Lower lobe of right lung (tissue), 2 donors: ENCODE measurements around the gene NPTXR. TPM values are rescaled to one million over a fixed set of nuclear protein-coding genes. Genes with fewer than 3 reads are reported as not detected.
A peak's percentile ranks its signal among the peaks of the same experiment; 100 is the strongest.

Experiments
- ATAC-seq, 2 donors: fragments of 200-7000 bp; cut with Tn5 transposase; one replicate each; pipeline ENCODE4 v1.9.1; 2020 to 2022; ENCODE audit warnings: mild to moderate bottlenecking in 2 of 2, moderate library complexity in 2 of 2
- DNase-seq: peaks from one replicate; pipeline ENCODE4 v3.0.0-alpha.2; 2020
- H3K27ac ChIP-seq: fragments of 200-600 bp; one replicate; pipeline ENCODE4 v1.8.0; 2022
- H3K27me3 ChIP-seq: fragments of 200-600 bp; one replicate; pipeline ENCODE4 v1.8.0; 2022; ENCODE audit warnings: low read depth
- H3K36me3 ChIP-seq: fragments of 200-600 bp; one replicate; pipeline ENCODE4 v1.8.0; 2022; ENCODE audit warnings: mild to moderate bottlenecking
- H3K4me1 ChIP-seq: fragments of 200-600 bp; one replicate; pipeline ENCODE4 v1.8.0; 2022
- H3K4me3 ChIP-seq: fragments of 200-600 bp; one replicate; pipeline ENCODE4 v1.8.0; 2022; ENCODE audit warnings: mild to moderate bottlenecking
- H3K9me3 ChIP-seq: fragments of 200-600 bp; one replicate; pipeline ENCODE4 v1.8.0; 2022
- intact Hi-C: fragments of 100-400 bp; cut with DNase I; formaldehyde crosslinking; loops from one replicate; pipeline ENCODE4 v1.11.0; 2022
- total RNA-seq: library from RNA; stranded (reverse); fragmentation: NEBNext Ultra II Directional; extraction: Animal tissue kit (Norgen Biotek cat#: 25700); gene quantifications from one replicate; pipeline ENCODE4 v1.2.1, GENCODE V29; 2021
- TF ChIP-seq, protein P1 (sequence below): fragments of 200-600 bp; IDR thresholded peaks from one replicate; pipeline ENCODE4 v1.8.0; 2022; ENCODE audit warnings: antibody characterized with exemption, mild to moderate bottlenecking
- donor health status: DM: no; HTN: yes; CAD: no; lungs with severe emphysema.

NPTXR gene
- total RNA-seq, 1 donor from 2014 or later = 5.1 TPM

DNA sequence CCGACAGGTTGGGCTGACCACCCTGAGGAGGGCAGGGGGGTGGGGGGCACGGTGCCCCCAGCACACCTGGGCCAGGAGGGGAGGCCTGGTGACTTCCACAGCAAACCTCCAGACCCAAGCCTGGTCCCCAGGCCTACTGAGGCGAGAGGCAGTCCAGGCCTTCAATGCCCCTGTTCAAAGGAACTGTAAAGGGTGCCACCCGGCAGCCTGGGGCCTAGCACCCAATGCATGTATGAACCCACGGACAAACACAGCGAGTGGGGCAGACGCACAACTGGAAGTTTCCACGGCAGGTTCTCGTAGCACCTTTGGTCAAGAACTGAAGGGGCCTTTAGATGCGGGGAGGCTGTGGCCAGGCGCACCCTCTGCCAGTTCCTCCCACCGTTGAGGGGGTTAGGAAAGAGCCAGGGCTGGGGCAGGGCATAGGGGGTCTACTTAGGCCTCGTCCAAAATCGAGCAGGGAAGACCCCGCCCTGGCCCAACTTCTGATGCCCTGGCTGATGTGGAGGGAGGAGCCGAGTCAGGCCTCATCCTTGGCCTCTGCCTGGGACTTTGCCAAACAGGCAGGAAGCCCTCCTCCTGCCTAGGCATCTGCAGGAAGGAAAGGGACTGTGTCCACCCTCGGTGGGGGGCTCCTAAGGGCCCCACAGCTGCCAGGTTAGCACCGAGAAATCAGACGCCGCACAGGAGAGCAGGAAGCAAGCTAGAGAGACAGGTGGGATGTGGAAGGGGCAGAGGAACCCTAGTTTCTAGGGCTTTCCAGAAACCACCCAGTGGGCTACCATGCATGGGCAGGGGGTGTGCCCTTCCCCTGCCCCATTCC is 21.6 kb upstream of the NPTXR start:
- Histone ChIP-seq H3K36me3 (peaks cover 46% of the 10 kb centered on the region), H3K4me1 (peaks cover 60% of the 10 kb centered on the region), H3K9me3 (no peaks in the 10 kb centered on the region), H3K27ac (peak overlapping the region; percentile 77), H3K27me3 (no peaks in the 10 kb centered on the region), H3K4me3 (no peak overlapping the region)
- TF ChIP-seq, protein P1, sequence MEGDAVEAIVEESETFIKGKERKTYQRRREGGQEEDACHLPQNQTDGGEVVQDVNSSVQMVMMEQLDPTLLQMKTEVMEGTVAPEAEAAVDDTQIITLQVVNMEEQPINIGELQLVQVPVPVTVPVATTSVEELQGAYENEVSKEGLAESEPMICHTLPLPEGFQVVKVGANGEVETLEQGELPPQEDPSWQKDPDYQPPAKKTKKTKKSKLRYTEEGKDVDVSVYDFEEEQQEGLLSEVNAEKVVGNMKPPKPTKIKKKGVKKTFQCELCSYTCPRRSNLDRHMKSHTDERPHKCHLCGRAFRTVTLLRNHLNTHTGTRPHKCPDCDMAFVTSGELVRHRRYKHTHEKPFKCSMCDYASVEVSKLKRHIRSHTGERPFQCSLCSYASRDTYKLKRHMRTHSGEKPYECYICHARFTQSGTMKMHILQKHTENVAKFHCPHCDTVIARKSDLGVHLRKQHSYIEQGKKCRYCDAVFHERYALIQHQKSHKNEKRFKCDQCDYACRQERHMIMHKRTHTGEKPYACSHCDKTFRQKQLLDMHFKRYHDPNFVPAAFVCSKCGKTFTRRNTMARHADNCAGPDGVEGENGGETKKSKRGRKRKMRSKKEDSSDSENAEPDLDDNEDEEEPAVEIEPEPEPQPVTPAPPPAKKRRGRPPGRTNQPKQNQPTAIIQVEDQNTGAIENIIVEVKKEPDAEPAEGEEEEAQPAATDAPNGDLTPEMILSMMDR = no peak
- intact Hi-C loops = no loop called here
- ATAC-seq (no peak), DNase-seq (peak; percentile 41)

DNA sequence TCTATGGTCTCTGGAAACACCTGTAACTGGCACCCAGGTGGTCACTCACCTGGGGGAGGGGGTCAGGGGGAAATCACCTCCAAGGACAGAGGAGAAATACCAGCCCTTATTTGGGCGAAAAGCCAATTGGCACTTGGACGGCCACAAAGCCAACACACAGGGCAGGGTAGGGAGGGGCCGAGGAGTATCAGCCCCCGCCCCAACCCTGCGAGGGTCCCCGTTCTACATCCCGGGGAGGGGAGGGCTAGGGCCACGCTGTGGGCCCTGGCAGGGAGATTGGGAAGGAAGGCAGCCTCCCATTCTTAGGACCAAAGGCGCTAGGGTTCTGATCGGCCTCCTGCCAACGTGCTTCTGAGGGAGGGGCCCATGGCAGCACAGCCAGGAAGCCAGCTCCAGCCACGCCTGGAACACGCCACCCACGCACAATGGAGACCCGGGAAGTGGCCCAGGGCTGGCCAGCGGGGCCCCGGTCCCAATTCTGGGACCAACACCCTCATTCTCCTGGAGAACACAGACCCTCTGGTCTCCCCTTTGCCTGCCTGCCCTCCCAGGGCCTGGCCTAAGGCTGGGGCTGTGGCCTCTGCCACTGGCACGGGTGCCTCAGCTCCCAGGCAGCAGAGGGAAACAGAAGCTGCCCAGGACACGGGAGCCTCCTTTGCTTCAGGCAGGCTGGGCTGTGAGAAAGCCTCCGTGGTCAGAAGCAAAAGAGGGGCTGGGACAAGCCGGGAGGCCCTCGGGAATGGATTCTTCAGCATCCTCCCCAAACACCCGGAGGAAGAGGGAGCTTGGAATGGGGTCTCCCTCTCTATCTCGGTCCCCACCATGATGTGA is 20.7 kb upstream of the NPTXR start:
- ATAC-seq (peak; percentile 16 to 28), DNase-seq (peak; percentile 56)
- Histone ChIP-seq H3K4me1 (peaks cover 52% of the 10 kb centered on the region), H3K4me3 (no peak overlapping the region), H3K27ac (peak overlapping the region; percentile 77), H3K27me3 (peaks cover 4% of the 10 kb centered on the region), H3K9me3 (no peaks in the 10 kb centered on the region), H3K36me3 (peaks cover 41% of the 10 kb centered on the region)
- intact Hi-C loops = no loop called here
- TF ChIP-seq, protein P1 = no peak

DNA sequence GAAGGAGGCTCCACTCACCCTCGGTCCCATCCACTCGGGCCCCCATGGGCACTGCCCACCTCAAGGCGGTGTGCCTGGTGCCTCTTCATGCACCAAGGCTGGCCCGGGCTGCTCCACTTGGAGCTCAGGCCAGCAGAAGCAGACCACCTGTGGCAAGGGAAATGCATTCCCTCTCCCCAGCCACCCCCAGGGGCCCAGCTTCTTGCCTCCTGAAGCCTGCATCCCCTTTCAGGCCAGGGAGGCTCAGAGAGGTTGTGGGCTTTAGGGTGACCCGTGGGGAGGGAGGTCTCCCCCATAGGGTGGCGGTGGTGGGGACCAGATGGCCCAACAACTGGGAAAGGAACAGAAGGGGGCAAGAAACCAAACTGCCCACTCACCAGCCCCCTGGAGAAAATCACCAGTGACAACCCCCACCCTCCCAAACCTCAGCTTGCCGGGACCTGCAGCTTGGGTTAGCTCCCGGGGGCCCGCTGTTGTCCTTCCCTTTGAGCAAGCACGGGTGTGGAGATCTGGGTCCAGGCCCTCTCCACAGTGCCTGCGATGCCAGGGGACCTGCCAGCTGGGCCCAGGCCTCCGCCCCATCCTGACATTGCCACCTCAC is 19.8 kb upstream of the NPTXR start:
- Histone ChIP-seq H3K9me3 (no peaks in the 10 kb centered on the region), H3K27ac (no peak overlapping the region), H3K36me3 (peaks cover 37% of the 10 kb centered on the region), H3K27me3 (peaks cover 4% of the 10 kb centered on the region), H3K4me1 (peaks cover 43% of the 10 kb centered on the region), H3K4me3 (no peak overlapping the region)
- TF ChIP-seq, protein P1 = no peak
- DNase-seq = peak; percentile 36
- intact Hi-C loops = no loop called here
- no peak for ATAC-seq

DNA sequence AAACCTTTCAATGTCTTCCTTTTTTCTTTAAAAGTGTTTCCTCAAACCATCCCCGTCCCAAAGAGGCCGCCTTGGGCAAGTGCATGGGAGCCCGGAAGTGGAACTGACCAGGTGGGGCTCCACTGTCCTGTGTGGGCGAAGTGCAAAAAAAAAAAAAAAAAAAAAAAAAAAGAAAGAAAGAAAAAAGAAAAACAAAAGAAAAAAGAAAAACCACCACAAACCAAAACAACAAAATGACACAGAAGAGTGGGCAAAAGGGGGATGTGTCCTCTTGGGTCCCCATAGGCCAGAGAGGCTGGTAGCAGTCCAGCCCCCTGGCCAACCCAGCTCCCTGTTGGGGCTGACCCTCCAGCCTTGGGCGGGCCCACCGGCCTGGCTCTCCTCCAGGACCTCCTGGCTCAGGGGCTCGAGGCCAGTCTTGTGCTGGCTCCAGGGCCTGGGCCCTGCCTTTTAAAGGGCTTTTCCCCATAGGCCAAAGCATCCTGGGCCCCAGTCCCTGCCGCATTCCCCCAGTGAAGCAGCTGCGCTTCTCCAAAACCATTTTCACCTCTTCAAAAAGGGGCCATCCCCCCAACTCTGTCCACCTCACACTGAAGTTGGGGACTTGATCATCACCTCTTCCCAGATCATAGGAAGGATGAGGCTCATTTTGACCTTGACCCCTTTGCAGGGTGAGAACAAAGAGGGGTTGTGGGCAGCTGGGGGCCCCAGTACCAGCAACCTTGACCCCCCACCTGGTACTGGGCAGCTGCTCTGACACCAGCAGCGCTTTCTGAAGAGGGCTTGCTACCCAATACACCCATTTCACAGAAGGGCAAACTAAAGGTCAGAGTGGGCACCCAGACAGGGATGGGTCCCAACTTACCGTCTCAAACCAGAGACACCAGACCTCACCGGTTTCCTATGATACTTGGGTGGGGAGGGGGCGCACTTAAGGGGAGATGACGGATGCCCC is 18.8 kb upstream of the NPTXR start:
- Histone ChIP-seq H3K36me3 (peaks cover 27% of the 10 kb centered on the region), H3K27me3 (peaks cover 4% of the 10 kb centered on the region), H3K4me1 (peaks cover 41% of the 10 kb centered on the region), H3K27ac (no peak overlapping the region), H3K4me3 (no peak overlapping the region), H3K9me3 (no peaks in the 10 kb centered on the region)
- DNase-seq (peak; percentile 3), ATAC-seq (peak in 1 of 2 donors; percentile 17)
- intact Hi-C loops = no loop called here
- TF ChIP-seq, protein P1 = no peak
